ENCODE results near the gene TTLL11. TPM values are rescaled to one million over a fixed set of nuclear protein-coding genes. Genes with fewer than 3 reads are reported as not detected.
A peak's percentile ranks its signal among the peaks of the same experiment; 100 is the strongest.

Gene TTLL11
- total RNA-seq, 4 donors from 2014 or later = 15.1 to 42.6 (median 29.1) TPM

GRCh38 chr9:122011818-122012498 lies 81.2 kb downstream of the TTLL11 start:
- H3K4me1 ChIP-seq = peaks cover 0 to 40% (median 0%) of the 10 kb centered on the region in 3 donors
- peaks cover 0 to 5% of the 10 kb centered on the region in 2 donors for H3K36me3 ChIP-seq
- H3K4me3 ChIP-seq = no peak overlapping the region
- H3K9me3 ChIP-seq = no peaks in the 10 kb centered on the region
- H3K27ac ChIP-seq = no peak overlapping the region
- no peak for TF ChIP-seq POLR2AphosphoS5 (IDR thresholded peaks at IDR 0.05)
- no peak for TF ChIP-seq POLR2A (IDR thresholded peaks at IDR 0.05)
- no peak for TF ChIP-seq EP300 (IDR thresholded peaks at IDR 0.05)
- TF ChIP-seq CTCF (IDR thresholded peaks at IDR 0.05) = no peak
- no peak for ATAC-seq
- WGBS, 2 donors (ENCODE audit: low coverage in 1 of 2) = 77 to 96% methylated on average over 4 of the region's 4 CpGs
- no peaks in the 10 kb centered on the region for H3K27me3 ChIP-seq

GRCh38 chr9:122008559-122008958 lies 84.5 kb downstream of the TTLL11 start:
- H3K4me1 ChIP-seq = peaks cover 0 to 8% (median 0%) of the 10 kb centered on the region in 3 donors
- 78 to 87% methylated on average over 10 of the region's 10 CpGs for WGBS, 2 donors (ENCODE audit: low coverage in 1 of 2)
- no peaks in the 10 kb centered on the region for H3K9me3 ChIP-seq
- H3K27ac ChIP-seq = no peak overlapping the region
- no peaks in the 10 kb centered on the region for H3K36me3 ChIP-seq
- ATAC-seq = no peak
- no peaks in the 10 kb centered on the region for H3K27me3 ChIP-seq
- no peak for TF ChIP-seq EP300 (IDR thresholded peaks at IDR 0.05)
- TF ChIP-seq POLR2AphosphoS5 (IDR thresholded peaks at IDR 0.05) = no peak
- TF ChIP-seq POLR2A (IDR thresholded peaks at IDR 0.05) = no peak
- no peak for TF ChIP-seq CTCF (IDR thresholded peaks at IDR 0.05)
- no peak overlapping the region for H3K4me3 ChIP-seq

GRCh38 chr9:122007837-122008236 lies 85.3 kb downstream of the TTLL11 start:
- H3K4me1 ChIP-seq = peaks cover 0 to 5% (median 0%) of the 10 kb centered on the region in 3 donors
- H3K4me3 ChIP-seq = no peak overlapping the region
- no peak for TF ChIP-seq POLR2A (IDR thresholded peaks at IDR 0.05)
- TF ChIP-seq POLR2AphosphoS5 (IDR thresholded peaks at IDR 0.05) = no peak
- TF ChIP-seq CTCF (IDR thresholded peaks at IDR 0.05) = no peak
- TF ChIP-seq EP300 (IDR thresholded peaks at IDR 0.05) = no peak
- H3K36me3 ChIP-seq = no peaks in the 10 kb centered on the region
- 55 to 62% methylated on average over 1 of the region's 1 CpG for WGBS, 2 donors (ENCODE audit: low coverage in 1 of 2)
- no peaks in the 10 kb centered on the region for H3K27me3 ChIP-seq
- no peaks in the 10 kb centered on the region for H3K9me3 ChIP-seq
- no peak for ATAC-seq
- H3K27ac ChIP-seq = no peak overlapping the region

GRCh38 chr9:122005597-122005996 lies 87.5 kb downstream of the TTLL11 start:
- Histone ChIP-seq H3K27me3 (no peaks in the 10 kb centered on the region), H3K27ac (no peak overlapping the region), H3K36me3 (no peaks in the 10 kb centered on the region), H3K4me3 (no peak overlapping the region), H3K4me1 (peaks cover 4 to 23% (median 6%) of the 10 kb centered on the region in 3 donors), H3K9me3 (no peaks in the 10 kb centered on the region)
- TF ChIP-seq CTCF (IDR thresholded peaks at IDR 0.05) = peak in 1 of 4 experiments; percentile 27
- no peak for TF ChIP-seq EP300 (IDR thresholded peaks at IDR 0.05)
- 50% methylated on average over 1 of the region's 1 CpG for WGBS, 2 donors (ENCODE audit: low coverage in 1 of 2)
- no peak for ATAC-seq

GRCh38 chr9:122004589-122004988 lies 88.5 kb downstream of the TTLL11 start:
- WGBS, 2 donors (ENCODE audit: low coverage in 1 of 2) = 92% methylated on average over 3 of the region's 6 CpGs; no CpG with 5 or more reads in 1 of the 2 donors
- no peak for ATAC-seq
- TF ChIP-seq EP300 (IDR thresholded peaks at IDR 0.05) = no peak
- TF ChIP-seq POLR2AphosphoS5 (IDR thresholded peaks at IDR 0.05) = no peak
- TF ChIP-seq POLR2A (IDR thresholded peaks at IDR 0.05) = no peak
- Histone ChIP-seq H3K36me3 (no peaks in the 10 kb centered on the region), H3K27ac (no peak overlapping the region), H3K9me3 (no peaks in the 10 kb centered on the region), H3K27me3 (no peaks in the 10 kb centered on the region), H3K4me3 (no peak overlapping the region), H3K4me1 (peaks cover 4 to 31% (median 6%) of the 10 kb centered on the region in 3 donors)

Measured in gastroesophageal sphincter (tissue), 4 donors.